Ishikawa (cell line): ENCODE data around the gene ZHX3.

Source experiments
- CEBPB ChIP-seq: IDR thresholded peaks from 2 replicates; pipeline ENCODE4 v1.6.1; 2012
- CREB1 ChIP-seq: IDR thresholded peaks from 2 replicates; pipeline ENCODE4 v1.6.1; 2012; ENCODE audit warnings: low read depth
- EGR1 ChIP-seq: IDR thresholded peaks from 2 replicates; pipeline ENCODE4 v1.6.1; 2012
- EP300 ChIP-seq: IDR thresholded peaks from 2 replicates; pipeline ENCODE4 v1.6.1; 2012; ENCODE audit warnings: borderline replicate concordance
- FOXM1 ChIP-seq: IDR thresholded peaks from 2 replicates; pipeline ENCODE4 v1.6.1; 2012; ENCODE audit warnings: low read depth, borderline replicate concordance
- MAX ChIP-seq: IDR thresholded peaks from 2 replicates; pipeline ENCODE4 v1.6.1; 2012
- NFIC ChIP-seq: IDR thresholded peaks from 2 replicates; pipeline ENCODE4 v1.6.1; 2012
- RAD21 ChIP-seq: IDR thresholded peaks from 2 replicates; pipeline ENCODE4 v1.6.1; 2012; ENCODE audit warnings: low read depth
- REST ChIP-seq: IDR thresholded peaks from 2 replicates; pipeline ENCODE4 v1.6.1; 2012; ENCODE audit warnings: low read depth, mild to moderate bottlenecking
- TAF1 ChIP-seq: IDR thresholded peaks from 2 replicates; pipeline ENCODE4 v1.6.1; 2012; ENCODE audit warnings: low read depth, mild to moderate bottlenecking
- TCF12 ChIP-seq: IDR thresholded peaks from 2 replicates; pipeline ENCODE4 v1.6.1; 2012; ENCODE audit warnings: low read depth
- TEAD4 ChIP-seq: IDR thresholded peaks from 2 replicates; pipeline ENCODE4 v1.6.1; 2012
- USF1 ChIP-seq: IDR thresholded peaks from 2 replicates; pipeline ENCODE4 v1.6.1; 2012
- YY1 ChIP-seq: IDR thresholded peaks from 2 replicates; pipeline ENCODE4 v1.6.1; 2012; ENCODE audit warnings: low read depth
- ZBTB7A ChIP-seq: IDR thresholded peaks from 2 replicates; pipeline ENCODE4 v1.6.1; 2012; ENCODE audit warnings: low read depth

The ZHX3 gene

GRCh38 chr20:41357424-41358163 lies 40.1 kb upstream of the ZHX3 start:
- TF ChIP-seq ZBTB7A = no peak
- TF ChIP-seq TCF12 = no peak
- no peak for TF ChIP-seq FOXM1
- TF ChIP-seq CEBPB = no peak
- TF ChIP-seq EGR1 = no peak
- no peak for TF ChIP-seq YY1
- TF ChIP-seq TEAD4 = no peak
- no peak for TF ChIP-seq REST
- no peak for TF ChIP-seq TAF1
- no peak for TF ChIP-seq RAD21

- TF ChIP-seq NFIC (no peak), USF1 (no peak), REST (no peak), RAD21 (no peak), YY1 (no peak), ZBTB7A (no peak), CREB1 (no peak), EP300 (no peak), CEBPB (no peak)
Measured at GRCh38 chr20:41356951-41357350, 39.4 kb upstream of the ZHX3 start.

GRCh38 chr20:41355598-41356203 lies 38.2 kb upstream of the ZHX3 start:
- TF ChIP-seq TCF12 = no peak
- TF ChIP-seq RAD21 = no peak
- TF ChIP-seq CEBPB = no peak

GRCh38 chr20:41355192-41355591 lies 37.7 kb upstream of the ZHX3 start:
- no peak for TF ChIP-seq TEAD4
- no peak for TF ChIP-seq CREB1
- TF ChIP-seq NFIC = no peak
- TF ChIP-seq CEBPB = no peak
- no peak for TF ChIP-seq TCF12
- no peak for TF ChIP-seq EGR1
- no peak for TF ChIP-seq TAF1
- no peak for TF ChIP-seq EP300
- TF ChIP-seq ZBTB7A = no peak
- TF ChIP-seq USF1 = no peak
- no peak for TF ChIP-seq MAX
- TF ChIP-seq FOXM1 = no peak
- no peak for TF ChIP-seq YY1
- TF ChIP-seq RAD21 = no peak
- no peak for TF ChIP-seq REST

- TF ChIP-seq CREB1 (no peak), TAF1 (no peak), NFIC (no peak), EGR1 (no peak), YY1 (no peak), ZBTB7A (no peak), RAD21 (no peak), FOXM1 (no peak), USF1 (no peak), MAX (no peak), TEAD4 (no peak), CEBPB (no peak), TCF12 (no peak), EP300 (no peak)
Measured at GRCh38 chr20:41353530-41353929, 36.0 kb upstream of the ZHX3 start.
